Muscle of leg (tissue), 11 donors: Measurements from ENCODE around the gene EVI5L. TPM values are rescaled to one million over a fixed set of nuclear protein-coding genes. Genes with fewer than 3 reads are reported as not detected.
A peak's percentile ranks its signal among the peaks of the same experiment; 100 is the strongest.
"Not testable (repeated sequence)": the region's sequence is repeated elsewhere in the genome, so short reads cannot be mapped to it uniquely, and the experiment has no call there.

Experiments
- DNase-seq: peaks from one replicate; pipeline ENCODE4 v3.0.0; 2013
- H3K27ac ChIP-seq: one replicate; pipeline ENCODE4 v1.5.1; 2013; ENCODE audit warnings: mild to moderate bottlenecking, low read length, control low read depth
- H3K27me3 ChIP-seq: one replicate; pipeline ENCODE4 v1.6.1; 2013; ENCODE audit warnings: low read length; ENCODE audit not compliant: control insufficient read depth, insufficient read depth
- H3K36me3 ChIP-seq: one replicate; pipeline ENCODE4 v1.6.1; 2013; ENCODE audit warnings: low read length; ENCODE audit not compliant: control insufficient read depth, insufficient read depth
- H3K4me1 ChIP-seq: one replicate; pipeline ENCODE4 v1.6.1; 2013; ENCODE audit warnings: low read length; ENCODE audit not compliant: control insufficient read depth, insufficient read depth
- H3K4me3 ChIP-seq: one replicate; pipeline ENCODE4 v1.5.1; 2013; ENCODE audit warnings: low read length, control low read depth
- H3K9me3 ChIP-seq: replicated peaks from 2 replicates; pipeline ENCODE4 v1.6.1; 2013; ENCODE audit warnings: low read depth, low read length; ENCODE audit not compliant: control insufficient read depth
- WGBS: methylation state at CpG from one replicate; pipeline ENCODE4 v1.1.5; 2013; ENCODE audit warnings: missing lambda C conversion rate; ENCODE audit not compliant: insufficient coverage; 5-methylcytosine and 5-hydroxymethylcytosine counted together
- polyA plus RNA-seq, 8 donors: library from polyadenylated mRNA; unstranded; fragments of 120-200 nt; gene quantifications; one replicate each; pipeline versions ENCODE4 v1.2.1 to v1.2.3, GENCODE V29; 2013; ENCODE audit warnings: inconsistent platforms in 1 of 8, low replicate concordance in 1 of 8; ENCODE audit not compliant: insufficient read length in 8 of 8, insufficient read depth in 1 of 8
- total RNA-seq: library from RNA; stranded (reverse); fragments of 120-200 nt; gene quantifications from one replicate; pipeline ENCODE4 v1.2.4, GENCODE V29; 2013

Gene EVI5L
- total and polyA plus RNA-seq, 9 donors = 8.7 to 20.0 (median 15.3) TPM

DNA sequence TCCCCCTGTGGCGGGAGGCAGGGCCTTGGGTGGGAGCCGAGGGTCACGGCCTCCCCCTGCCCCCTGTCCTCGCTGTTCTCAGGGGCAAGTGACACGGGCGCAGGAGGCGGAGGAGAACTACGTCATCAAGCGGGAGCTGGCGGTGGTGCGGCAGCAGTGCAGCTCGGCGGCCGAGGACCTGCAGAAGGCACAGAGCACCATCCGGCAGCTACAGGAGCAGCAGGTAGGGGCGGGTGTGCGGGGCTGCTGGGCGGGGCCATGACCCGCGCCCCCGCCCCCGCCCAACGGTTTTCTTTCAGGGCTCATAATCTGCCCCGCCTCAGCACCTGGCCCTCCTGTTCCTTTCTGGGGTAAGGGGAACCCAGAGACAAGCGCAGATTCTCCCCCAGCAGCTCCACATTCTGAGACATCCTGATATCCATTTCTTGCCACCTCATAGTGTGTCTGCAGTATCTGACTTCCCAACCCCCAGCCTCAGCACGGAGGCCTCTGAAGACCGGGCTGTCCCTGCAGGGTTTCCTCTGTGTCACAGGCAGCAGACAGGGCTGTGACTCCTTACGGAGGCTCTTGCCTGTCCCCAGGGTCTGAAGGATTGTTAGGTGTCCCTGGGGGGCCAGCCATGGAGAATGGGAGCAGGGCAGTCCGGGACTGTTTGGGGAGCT lies 28.2 kb downstream of the EVI5L start:
- Histone ChIP-seq H3K27me3 (peaks cover 22% of the 10 kb centered on the region), H3K4me1 (peaks cover 23% of the 10 kb centered on the region), H3K36me3 (peaks cover 2% of the 10 kb centered on the region), H3K4me3 (no peak overlapping the region), H3K27ac (no peak overlapping the region), H3K9me3 (no peaks in the 10 kb centered on the region)
- no peak for DNase-seq
- WGBS = 28% methylated on average over 25 of the region's 29 CpGs

- H3K4me1 ChIP-seq = peaks cover 19% of the 10 kb centered on the region
- WGBS = 100% methylated on average over 1 of the region's 8 CpGs
- not testable (repeated sequence) for H3K27ac ChIP-seq, H3K36me3 ChIP-seq, H3K9me3 ChIP-seq, DNase-seq, H3K4me3 ChIP-seq
- H3K27me3 ChIP-seq = peaks cover 30% of the 10 kb centered on the region
Observed at GRCh38 chr19:7859087-7859486, 29.1 kb downstream of the EVI5L start.

DNA sequence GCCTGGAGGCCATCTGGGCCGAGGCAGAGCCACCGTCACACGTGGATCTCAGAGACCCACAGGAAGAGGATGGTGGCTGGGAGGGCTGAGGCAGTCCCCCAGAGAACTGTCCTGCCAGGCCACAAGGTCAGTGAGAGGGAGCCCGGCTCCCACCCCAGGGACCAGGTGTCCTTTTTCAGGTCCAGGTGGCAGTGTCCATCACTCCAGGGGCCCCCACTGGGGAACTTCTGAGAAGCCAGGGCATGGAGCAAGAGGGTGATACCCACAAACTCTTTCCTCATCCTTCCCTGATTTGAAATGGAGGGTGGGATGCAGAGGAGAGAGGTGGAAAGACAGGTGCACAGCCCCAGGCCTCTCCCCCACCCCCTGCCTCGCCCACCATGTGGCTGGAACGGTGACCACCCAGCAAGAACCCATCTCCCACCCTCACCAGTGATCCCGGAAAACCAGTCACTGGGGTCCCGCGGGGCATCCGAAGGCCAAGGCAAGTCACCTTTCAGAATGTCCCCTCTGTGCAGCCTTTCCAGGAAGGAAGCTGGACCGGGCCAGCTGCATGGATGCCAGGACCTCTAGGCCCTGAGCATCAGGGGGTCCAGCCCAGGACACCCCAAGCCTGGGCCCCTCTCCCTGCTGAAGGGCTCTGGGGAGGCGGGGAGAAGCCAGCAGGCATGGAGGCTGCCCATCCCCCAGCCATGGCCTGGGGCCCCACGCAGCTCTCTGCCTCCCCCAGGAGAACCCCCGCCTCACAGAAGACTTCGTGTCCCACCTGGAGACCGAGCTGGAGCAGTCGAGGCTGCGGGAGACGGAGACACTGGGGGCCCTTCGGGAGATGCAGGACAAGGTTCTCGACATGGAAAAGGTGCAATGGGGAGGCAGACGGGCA lies 30.1 kb downstream of the EVI5L start:
- no peaks in the 10 kb centered on the region for H3K9me3 ChIP-seq
- no peak overlapping the region for H3K4me3 ChIP-seq
- no peak for DNase-seq
- H3K36me3 ChIP-seq = peaks cover 2% of the 10 kb centered on the region
- WGBS = 79% methylated on average over 17 of the region's 22 CpGs
- peaks cover 19% of the 10 kb centered on the region for H3K4me1 ChIP-seq
- no peak overlapping the region for H3K27ac ChIP-seq
- peaks cover 40% of the 10 kb centered on the region for H3K27me3 ChIP-seq

- DNase-seq = peak; percentile 78
- Histone ChIP-seq H3K36me3 (peaks cover 2% of the 10 kb centered on the region), H3K9me3 (no peaks in the 10 kb centered on the region), H3K27ac (no peak overlapping the region), H3K4me1 (peaks cover 19% of the 10 kb centered on the region), H3K27me3 (peaks cover 47% of the 10 kb centered on the region), H3K4me3 (no peak overlapping the region)
- 31% methylated on average over 7 of the region's 14 CpGs for WGBS
Observed at GRCh38 chr19:7860714-7861618, 30.9 kb downstream of the EVI5L start.

DNA sequence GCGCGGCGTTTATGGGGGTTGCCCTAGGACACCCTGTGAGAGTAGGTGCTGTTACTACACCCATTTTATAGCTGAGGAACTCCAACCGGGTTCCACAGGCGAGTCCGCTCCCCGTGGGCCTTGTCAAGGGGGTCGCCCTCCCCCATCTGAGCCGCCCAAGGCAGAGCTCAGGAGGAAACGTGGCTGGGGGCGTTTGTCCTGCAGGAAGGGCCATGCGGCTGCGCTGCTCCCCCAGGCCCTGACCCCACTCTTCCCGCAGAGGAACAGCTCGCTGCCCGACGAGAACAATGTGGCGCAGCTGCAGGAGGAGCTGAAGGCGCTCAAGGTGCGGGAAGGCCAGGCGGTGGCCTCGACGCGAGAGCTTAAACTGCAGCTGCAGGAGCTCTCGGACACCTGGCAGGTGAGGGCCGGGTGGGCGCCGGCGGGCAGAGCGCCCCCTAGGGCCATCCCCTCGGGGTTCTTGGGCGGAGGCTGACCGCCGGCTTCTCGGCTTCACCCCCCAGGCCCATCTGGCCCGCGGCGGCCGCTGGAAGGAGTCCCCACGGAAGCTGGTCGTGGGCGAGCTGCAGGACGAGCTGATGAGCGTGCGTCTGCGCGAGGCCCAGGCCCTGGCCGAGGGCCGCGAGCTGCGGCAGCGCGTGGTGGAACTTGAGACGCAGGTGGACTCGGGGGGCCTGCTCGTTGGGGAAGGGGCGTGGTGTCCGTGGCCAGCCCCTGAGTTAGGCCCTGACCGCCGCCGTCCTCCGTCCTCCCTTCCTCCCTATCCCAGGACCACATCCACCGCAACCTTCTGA lies 31.8 kb downstream of the EVI5L start:
- H3K27me3 ChIP-seq = peaks cover 51% of the 10 kb centered on the region
- peak overlapping the region; percentile 8 for H3K4me3 ChIP-seq
- H3K36me3 ChIP-seq = peaks cover 2% of the 10 kb centered on the region

GRCh38 chr19:7862413-7862951 lies 32.5 kb downstream of the EVI5L start:
- H3K27me3 ChIP-seq = peaks cover 58% of the 10 kb centered on the region
- DNase-seq = peak; percentile 62
- peaks cover 19% of the 10 kb centered on the region for H3K4me1 ChIP-seq
- no peaks in the 10 kb centered on the region for H3K9me3 ChIP-seq
- 3% methylated on average over 24 of the region's 67 CpGs for WGBS
- H3K27ac ChIP-seq = no peak overlapping the region
- peaks cover 2% of the 10 kb centered on the region for H3K36me3 ChIP-seq
- H3K4me3 ChIP-seq = peak overlapping the region; percentile 8

More for the DNA sequence above, 31.8 kb downstream of the EVI5L start:
- H3K27ac ChIP-seq = no peak overlapping the region
- 16% methylated on average over 61 of the region's 63 CpGs for WGBS
- H3K4me1 ChIP-seq = peaks cover 19% of the 10 kb centered on the region
- DNase-seq = peak; percentile 36
- no peaks in the 10 kb centered on the region for H3K9me3 ChIP-seq

- Histone ChIP-seq H3K27me3 (peaks cover 67% of the 10 kb centered on the region), H3K9me3 (no peaks in the 10 kb centered on the region), H3K4me1 (peaks cover 21% of the 10 kb centered on the region), H3K36me3 (peaks cover 2% of the 10 kb centered on the region), H3K27ac (no peak overlapping the region), H3K4me3 (no peak overlapping the region)
- WGBS = 47% methylated on average over 83 of the region's 83 CpGs
- no peak for DNase-seq
Observed at GRCh38 chr19:7863157-7863970, 33.3 kb downstream of the EVI5L start.

DNA sequence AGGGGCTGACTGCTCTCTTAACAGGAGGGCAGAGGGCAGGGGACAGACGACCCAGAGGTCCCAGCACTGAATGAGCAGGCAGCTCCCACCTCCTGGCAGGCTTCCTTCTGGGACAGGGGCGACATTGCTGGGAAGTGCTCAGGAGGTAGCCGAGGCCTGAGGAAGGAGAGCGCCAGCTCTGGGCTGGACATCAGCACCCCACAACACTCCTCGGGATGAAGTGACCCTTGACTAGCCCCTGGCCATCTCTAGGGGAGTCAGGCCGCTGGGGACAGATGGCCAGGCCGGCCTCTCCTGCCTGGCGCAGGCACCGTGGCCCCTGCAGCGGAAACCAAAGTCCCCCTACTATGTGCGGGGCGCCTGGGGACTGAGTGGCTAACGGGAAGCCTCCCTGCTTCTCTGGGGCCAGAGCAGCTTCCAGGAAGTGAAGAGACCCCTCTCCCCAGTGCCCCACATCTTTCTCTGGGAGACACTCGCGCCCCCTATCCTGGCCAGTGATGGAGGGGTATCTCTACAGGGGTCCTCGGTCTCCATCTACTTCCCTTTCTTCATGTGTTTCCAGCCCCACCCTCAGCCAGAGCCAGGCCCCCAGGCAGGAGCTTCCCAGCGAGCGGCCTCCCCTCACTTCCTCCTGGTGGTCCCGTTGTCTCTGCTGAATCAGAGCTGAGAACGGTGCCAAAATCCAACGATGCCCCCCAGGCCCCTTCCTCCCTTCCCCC lies 34.1 kb downstream of the EVI5L start:
- 68% methylated on average over 17 of the region's 21 CpGs for WGBS
- DNase-seq = no peak
- Histone ChIP-seq H3K4me1 (peaks cover 27% of the 10 kb centered on the region), H3K9me3 (no peaks in the 10 kb centered on the region), H3K4me3 (no peak overlapping the region), H3K27me3 (peaks cover 72% of the 10 kb centered on the region), H3K36me3 (peaks cover 2% of the 10 kb centered on the region), H3K27ac (no peak overlapping the region)
